OCI-LY1 (cell line): Measurements from ENCODE around the gene AFDN.

Experiments used
- EZH2 ChIP-seq: fragments of 200-600 bp; sonication (generic), shearing (Covaris generic); IDR thresholded peaks from 2 replicates; pipeline ENCODE4 v1.8.0; 2017; ENCODE audit warnings: borderline replicate concordance, mixed run types, mild to moderate bottlenecking, antibody characterized with exemption, low read length, moderate library complexity, mixed read lengths
- TF ChIP-seq, protein P1 (sequence below): fragments of 200-600 bp; sonication (generic), shearing (Covaris generic); IDR thresholded peaks from 2 replicates; pipeline ENCODE4 v1.5.1; 2017; ENCODE audit warnings: mild to moderate bottlenecking, antibody characterized with exemption, low read length, moderate library complexity, mixed read lengths

DNA sequence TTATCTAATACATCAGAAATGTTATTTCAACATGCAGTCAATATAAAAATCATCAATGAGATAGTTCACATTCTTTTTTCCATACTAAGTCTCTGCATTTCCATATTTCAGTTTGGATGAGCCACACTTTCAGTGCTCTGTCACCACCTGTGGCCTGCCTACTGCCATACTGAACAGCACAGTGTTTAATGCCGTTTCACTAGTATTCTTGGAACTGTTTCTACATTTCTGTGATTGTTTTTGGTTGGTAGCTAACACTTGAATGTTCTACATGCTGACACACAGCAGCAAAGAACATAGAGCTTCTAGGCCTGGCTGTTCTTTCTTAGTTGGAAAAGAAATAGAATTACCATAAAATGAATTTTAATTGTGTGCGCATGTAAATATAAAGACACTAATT is 109.3 kb downstream of the AFDN start:
- TF ChIP-seq, protein P1, sequence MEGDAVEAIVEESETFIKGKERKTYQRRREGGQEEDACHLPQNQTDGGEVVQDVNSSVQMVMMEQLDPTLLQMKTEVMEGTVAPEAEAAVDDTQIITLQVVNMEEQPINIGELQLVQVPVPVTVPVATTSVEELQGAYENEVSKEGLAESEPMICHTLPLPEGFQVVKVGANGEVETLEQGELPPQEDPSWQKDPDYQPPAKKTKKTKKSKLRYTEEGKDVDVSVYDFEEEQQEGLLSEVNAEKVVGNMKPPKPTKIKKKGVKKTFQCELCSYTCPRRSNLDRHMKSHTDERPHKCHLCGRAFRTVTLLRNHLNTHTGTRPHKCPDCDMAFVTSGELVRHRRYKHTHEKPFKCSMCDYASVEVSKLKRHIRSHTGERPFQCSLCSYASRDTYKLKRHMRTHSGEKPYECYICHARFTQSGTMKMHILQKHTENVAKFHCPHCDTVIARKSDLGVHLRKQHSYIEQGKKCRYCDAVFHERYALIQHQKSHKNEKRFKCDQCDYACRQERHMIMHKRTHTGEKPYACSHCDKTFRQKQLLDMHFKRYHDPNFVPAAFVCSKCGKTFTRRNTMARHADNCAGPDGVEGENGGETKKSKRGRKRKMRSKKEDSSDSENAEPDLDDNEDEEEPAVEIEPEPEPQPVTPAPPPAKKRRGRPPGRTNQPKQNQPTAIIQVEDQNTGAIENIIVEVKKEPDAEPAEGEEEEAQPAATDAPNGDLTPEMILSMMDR = no peak
- no peak for TF ChIP-seq EZH2
